Spinal cord (tissue), 10 donors: ENCODE results near the gene ACTN1. TPM values are rescaled to one million over a fixed set of nuclear protein-coding genes. Genes with fewer than 3 reads are reported as not detected.

Experiments
- DNase-seq, 6 donors: peaks; one replicate each; pipeline versions ENCODE4 v3.0.0 to v3.0.0-alpha.2; 2013 to 2015; ENCODE audit warnings: low spot score in 6 of 6, low read depth in 4 of 6
- H3K27ac ChIP-seq: one replicate; pipeline ENCODE4 v1.5.1; 2013; ENCODE audit warnings: low read depth, low read length, control low read depth
- H3K27me3 ChIP-seq: one replicate; pipeline ENCODE4 v1.6.1; 2013; ENCODE audit warnings: low read length; ENCODE audit not compliant: control insufficient read depth, insufficient read depth
- H3K36me3 ChIP-seq: one replicate; pipeline ENCODE4 v1.6.1; 2013; ENCODE audit warnings: low read length; ENCODE audit not compliant: control insufficient read depth, insufficient read depth
- H3K4me1 ChIP-seq: one replicate; pipeline ENCODE4 v1.6.1; 2013; ENCODE audit warnings: low read length; ENCODE audit not compliant: control insufficient read depth, insufficient read depth
- H3K4me3 ChIP-seq: one replicate; pipeline ENCODE4 v1.5.1; 2013; ENCODE audit warnings: low read depth, low read length, control low read depth
- H3K9me3 ChIP-seq: one replicate; pipeline ENCODE4 v1.6.1; 2013; ENCODE audit warnings: low read length; ENCODE audit not compliant: control insufficient read depth, insufficient read depth
- WGBS: methylation state at CpG from one replicate; pipeline ENCODE4 v1.1.5; 2013; ENCODE audit warnings: missing lambda C conversion rate; ENCODE audit not compliant: insufficient coverage; 5-methylcytosine and 5-hydroxymethylcytosine counted together
- polyA plus RNA-seq, 2 donors: library from polyadenylated mRNA; unstranded; fragments of 120-200 nt; gene quantifications; one replicate each; pipeline ENCODE4 v1.2.1, GENCODE V29; 2013; ENCODE audit not compliant: insufficient read length in 2 of 2
- total RNA-seq, 2 donors: library from RNA; depleted of rRNA in 1 of 2; stranded (reverse); fragments of 120-200 nt in 1 of 2; fragments of >200 nt in 1 of 2; gene quantifications; one replicate each; pipeline versions ENCODE4 v1.2.3 to v1.2.4, GENCODE V29; 2013 to 2014
- donor health status: healthy.

The ACTN1 gene
- total and polyA plus RNA-seq, 4 donors: 41.6 to 49.4 (median 46.2) TPM

GRCh38 chr14:68922886-68923285 lies 56.2 kb downstream of the ACTN1 start:
- Histone ChIP-seq H3K9me3 (no peaks in the 10 kb centered on the region), H3K36me3 (peaks cover 16% of the 10 kb centered on the region), H3K27me3 (no peaks in the 10 kb centered on the region), H3K4me1 (peaks cover 12% of the 10 kb centered on the region), H3K27ac (no peak overlapping the region), H3K4me3 (no peak overlapping the region)
- peak in 1 of 6 donors; percentile 23 for DNase-seq
- 87% methylated on average over 7 of the region's 7 CpGs for WGBS

GRCh38 chr14:68922201-68922621 lies 56.9 kb downstream of the ACTN1 start:
- Histone ChIP-seq H3K27me3 (no peaks in the 10 kb centered on the region), H3K27ac (no peak overlapping the region), H3K4me1 (peaks cover 12% of the 10 kb centered on the region), H3K36me3 (peaks cover 17% of the 10 kb centered on the region), H3K9me3 (no peaks in the 10 kb centered on the region), H3K4me3 (no peak overlapping the region)
- peak in 1 of 6 donors; percentile 27 for DNase-seq
- 58% methylated on average over 5 of the region's 6 CpGs for WGBS

- Histone ChIP-seq H3K27ac (no peak overlapping the region), H3K27me3 (no peaks in the 10 kb centered on the region), H3K9me3 (no peaks in the 10 kb centered on the region), H3K4me1 (peaks cover 12% of the 10 kb centered on the region), H3K36me3 (peaks cover 20% of the 10 kb centered on the region), H3K4me3 (no peak overlapping the region)
- DNase-seq: no peak
Observed at GRCh38 chr14:68921666-68922065, 57.4 kb downstream of the ACTN1 start.

- Histone ChIP-seq H3K36me3 (peaks cover 20% of the 10 kb centered on the region), H3K27me3 (no peaks in the 10 kb centered on the region), H3K4me3 (no peak overlapping the region), H3K9me3 (no peaks in the 10 kb centered on the region), H3K27ac (no peak overlapping the region), H3K4me1 (peaks cover 16% of the 10 kb centered on the region)
- no peak for DNase-seq
- WGBS: 87% methylated on average over 3 of the region's 9 CpGs
Observed at GRCh38 chr14:68921049-68921448, 58.1 kb downstream of the ACTN1 start.

- peaks cover 22% of the 10 kb centered on the region for H3K36me3 ChIP-seq
- H3K9me3 ChIP-seq: no peaks in the 10 kb centered on the region
- H3K4me1 ChIP-seq: peaks cover 16% of the 10 kb centered on the region
- no peak for DNase-seq
- no peak overlapping the region for H3K27ac ChIP-seq
- H3K27me3 ChIP-seq: no peaks in the 10 kb centered on the region
- no peak overlapping the region for H3K4me3 ChIP-seq
- 93% methylated on average over 5 of the region's 8 CpGs for WGBS
Observed at GRCh38 chr14:68919129-68919927, 59.8 kb downstream of the ACTN1 start.

- no peak for DNase-seq
- WGBS: 50% methylated on average over 1 of the region's 10 CpGs
- no peak overlapping the region for H3K4me3 ChIP-seq
- H3K4me1 ChIP-seq: peaks cover 16% of the 10 kb centered on the region
- no peaks in the 10 kb centered on the region for H3K27me3 ChIP-seq
- no peaks in the 10 kb centered on the region for H3K9me3 ChIP-seq
- peaks cover 22% of the 10 kb centered on the region for H3K36me3 ChIP-seq
- H3K27ac ChIP-seq: no peak overlapping the region
Observed at GRCh38 chr14:68918612-68919011, 60.5 kb downstream of the ACTN1 start.

GRCh38 chr14:68916358-68916941 lies 62.7 kb downstream of the ACTN1 start:
- Histone ChIP-seq H3K36me3 (peaks cover 19% of the 10 kb centered on the region), H3K27ac (no peak overlapping the region)
- 71% methylated on average over 11 of the region's 11 CpGs for WGBS

GRCh38 chr14:68913516-68913915 lies 65.6 kb downstream of the ACTN1 start:
- 100% methylated on average over 2 of the region's 3 CpGs for WGBS
- Histone ChIP-seq H3K27me3 (no peaks in the 10 kb centered on the region), H3K4me1 (peaks cover 8% of the 10 kb centered on the region), H3K36me3 (peaks cover 16% of the 10 kb centered on the region), H3K9me3 (no peaks in the 10 kb centered on the region), H3K27ac (no peak overlapping the region), H3K4me3 (no peak overlapping the region)
- no peak for DNase-seq

More at GRCh38 chr14:68916358-68916941, 62.7 kb downstream of the ACTN1 start:
- DNase-seq: no peak
- Histone ChIP-seq H3K4me1 (peaks cover 13% of the 10 kb centered on the region), H3K9me3 (no peaks in the 10 kb centered on the region), H3K27me3 (no peaks in the 10 kb centered on the region), H3K4me3 (no peak overlapping the region)

GRCh38 chr14:68911594-68912227 lies 67.4 kb downstream of the ACTN1 start:
- no peak overlapping the region for H3K27ac ChIP-seq
- 80% methylated on average over 5 of the region's 12 CpGs for WGBS
- peak; percentile 44 to 87 (median 68) for DNase-seq

More at GRCh38 chr14:68911594-68912227, 67.4 kb downstream of the ACTN1 start:
- Histone ChIP-seq H3K27me3 (no peaks in the 10 kb centered on the region), H3K4me3 (no peak overlapping the region), H3K9me3 (no peaks in the 10 kb centered on the region), H3K4me1 (peaks cover 8% of the 10 kb centered on the region), H3K36me3 (peaks cover 19% of the 10 kb centered on the region)
